GM19467 (cell line): ENCODE measurements around the gene STAT1.

Source experiments
- ATAC-seq: cut with Tn5 transposase; IDR thresholded peaks from one replicate; pipeline ENCODE4 v1.9.1; 2021; ENCODE audit warnings: mild to moderate bottlenecking, moderate library complexity; ENCODE audit not compliant: unreplicated experiment

Gene STAT1

DNA sequence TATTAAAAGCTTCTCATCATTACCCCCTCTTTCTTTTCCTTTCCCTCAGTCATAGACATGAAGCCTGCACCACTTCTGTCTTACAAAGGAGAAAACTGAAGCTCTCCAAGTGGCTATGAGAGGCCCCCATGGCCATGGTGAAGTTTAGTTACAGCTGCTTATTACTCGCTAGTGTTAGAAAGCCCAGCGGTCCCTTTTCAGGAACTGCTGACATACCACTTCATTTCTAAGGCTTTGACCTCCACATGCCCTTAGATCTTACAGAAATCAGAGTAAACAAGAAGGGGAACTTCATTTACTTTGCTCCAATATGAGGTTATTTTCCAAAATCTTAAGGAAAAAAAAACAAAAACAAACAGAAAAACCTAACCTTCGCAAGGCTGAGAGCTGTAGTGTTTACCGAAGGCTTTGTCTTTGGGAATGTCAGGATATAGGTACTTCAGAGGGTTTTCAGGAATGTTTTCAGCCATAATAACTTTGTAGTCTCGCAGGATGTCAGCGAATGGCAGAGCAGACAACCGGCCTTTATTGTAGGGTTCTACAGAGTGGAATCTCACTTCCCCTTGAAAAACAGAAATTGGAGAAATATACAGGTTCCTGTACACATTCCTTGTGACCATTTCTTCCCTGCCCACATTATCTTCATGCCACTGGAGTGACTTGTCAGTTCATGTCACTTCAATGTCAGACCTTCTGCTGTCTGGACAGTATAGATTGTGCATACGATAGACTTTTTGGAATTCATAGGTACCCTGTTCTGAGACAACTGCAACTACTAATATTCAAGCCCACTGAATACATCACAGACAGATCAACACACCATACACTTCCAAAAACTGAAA, 18.8 kb upstream of the STAT1 start:
- no peak for ATAC-seq

DNA sequence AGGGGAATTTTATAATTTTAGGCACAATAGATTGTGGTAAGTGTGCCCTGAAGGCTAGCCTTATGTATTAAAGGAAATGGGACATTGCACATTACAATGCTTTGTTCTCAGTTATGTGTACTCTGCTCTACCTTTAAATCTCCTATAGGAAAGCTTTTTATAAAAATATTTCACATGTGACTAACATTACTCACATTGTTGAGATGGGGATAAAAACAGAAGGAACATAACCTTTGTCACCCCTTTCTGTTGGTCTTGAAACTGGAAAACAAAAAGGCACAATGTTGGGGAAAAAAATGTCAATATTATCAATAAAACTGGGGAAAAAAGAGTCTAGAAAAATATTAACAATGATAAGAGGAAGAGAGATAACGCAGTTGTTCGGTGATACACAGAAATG, 17.3 kb upstream of the STAT1 start:
- no peak for ATAC-seq

GRCh38 chr2:191030521-191031154, 16.7 kb upstream of the STAT1 start:
- ATAC-seq: peak; percentile 88

- ATAC-seq: no peak
Observed at GRCh38 chr2:191029280-191029950, 15.4 kb upstream of the STAT1 start.

GRCh38 chr2:191026377-191026776, 12.4 kb upstream of the STAT1 start:
- ATAC-seq: no peak

GRCh38 chr2:191025135-191025534, 11.2 kb upstream of the STAT1 start:
- ATAC-seq: no peak

GRCh38 chr2:191023235-191023679, 9.3 kb upstream of the STAT1 start:
- ATAC-seq: no peak

DNA sequence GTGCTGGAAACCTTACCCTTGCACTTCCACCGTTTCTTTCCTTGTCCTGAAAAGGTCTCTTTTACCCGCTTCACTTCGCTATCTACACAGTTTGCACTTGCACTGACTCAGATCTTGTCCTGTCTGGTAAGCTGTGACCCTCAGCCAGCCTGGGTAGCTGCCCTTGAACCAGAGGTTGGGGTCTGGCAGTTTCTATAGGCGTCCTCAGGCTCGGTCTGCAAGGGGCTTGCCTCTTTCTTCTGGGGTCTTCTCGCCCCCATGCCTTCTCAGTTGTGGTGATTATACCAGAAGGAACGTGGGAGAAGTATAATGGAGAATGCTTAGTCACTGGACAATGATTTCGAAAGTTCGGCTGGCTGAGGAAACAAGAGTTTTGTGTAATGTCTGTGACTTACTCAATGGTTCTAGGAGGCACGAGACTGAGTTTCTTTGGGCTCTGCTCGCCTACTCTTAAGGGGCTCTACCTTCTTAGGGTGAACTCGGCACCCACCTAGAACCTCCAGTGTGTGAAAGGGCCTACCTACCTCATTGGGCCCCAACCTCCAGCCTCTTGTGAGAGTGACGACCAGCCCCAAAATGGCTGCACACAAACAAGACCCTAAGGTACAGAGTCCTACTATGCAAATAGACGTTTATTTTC, 6.9 kb upstream of the STAT1 start:
- peak; percentile 13 for ATAC-seq

GRCh38 chr2:191020221-191020741, 6.3 kb upstream of the STAT1 start:
- ATAC-seq: peak; percentile 67

- ATAC-seq: no peak
Observed at GRCh38 chr2:191019376-191019775, 5.4 kb upstream of the STAT1 start.

DNA sequence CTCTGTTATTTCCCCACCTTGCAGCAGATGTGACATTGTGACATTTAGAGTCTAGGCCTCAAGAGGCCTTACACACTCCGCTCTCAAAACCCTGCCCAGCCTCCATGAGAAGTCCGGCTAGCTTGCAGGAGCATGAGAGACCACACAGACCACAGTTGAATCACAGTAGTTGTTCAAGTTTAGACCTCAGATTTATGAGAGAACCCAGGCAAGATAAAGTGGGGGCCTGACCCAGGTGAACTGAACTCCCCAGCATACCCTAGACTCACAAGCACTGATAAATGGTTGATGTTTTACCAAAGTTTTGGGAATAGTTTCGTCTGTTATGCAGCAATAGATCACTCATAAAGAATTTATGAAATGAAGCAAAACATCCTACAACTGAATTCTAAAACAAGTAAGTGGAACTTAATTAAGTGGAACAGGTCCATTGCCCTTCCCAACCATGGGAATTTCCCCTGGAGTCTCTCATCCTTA, 4.7 kb upstream of the STAT1 start:
- no peak for ATAC-seq

GRCh38 chr2:191018048-191018447, 4.1 kb upstream of the STAT1 start:
- no peak for ATAC-seq

DNA sequence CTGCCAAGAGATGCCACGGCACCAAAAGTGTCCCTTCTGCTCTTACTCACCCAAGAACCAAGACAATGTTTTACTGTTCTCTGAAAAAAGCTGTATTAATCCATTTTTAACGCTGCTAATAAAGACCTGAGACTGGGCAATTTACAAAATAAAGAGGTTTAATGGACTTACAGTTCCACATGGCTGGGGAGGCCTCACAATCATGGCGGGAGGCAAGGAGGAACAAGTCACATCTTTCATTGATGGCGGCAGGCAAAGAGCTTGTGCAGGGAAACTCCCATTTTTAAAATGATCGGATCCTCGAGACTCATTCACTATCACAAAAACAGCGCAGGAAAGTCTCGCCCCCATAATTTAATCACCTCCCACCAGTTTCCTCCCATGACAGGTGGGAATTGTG, 1.9 kb upstream of the STAT1 start:
- ATAC-seq: no peak

DNA sequence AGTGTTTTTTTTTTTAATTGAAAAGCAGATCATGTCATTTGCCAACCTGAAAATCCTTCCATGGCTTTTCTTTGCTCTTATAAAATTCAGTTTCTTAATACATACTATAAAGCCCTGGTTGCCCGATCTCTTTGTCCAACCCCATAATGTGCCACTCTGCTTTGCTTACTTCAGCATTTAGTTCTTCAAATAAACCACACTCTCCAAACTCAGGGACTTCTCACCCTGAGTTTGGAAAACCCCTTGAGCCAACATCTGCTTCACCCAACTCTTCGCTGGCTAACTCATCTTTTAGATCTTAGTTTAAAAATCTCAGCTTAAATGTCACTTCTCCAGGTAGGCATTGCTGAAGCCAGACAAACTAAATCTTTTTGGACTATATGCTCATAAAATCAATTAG, 1.3 kb upstream of the STAT1 start:
- no peak for ATAC-seq

GRCh38 chr2:191014653-191015020, 666 bp upstream of the STAT1 start:
- no peak for ATAC-seq

GRCh38 chr2:191013682-191013931, 364 bp downstream of the STAT1 start:
- ATAC-seq: no peak

DNA sequence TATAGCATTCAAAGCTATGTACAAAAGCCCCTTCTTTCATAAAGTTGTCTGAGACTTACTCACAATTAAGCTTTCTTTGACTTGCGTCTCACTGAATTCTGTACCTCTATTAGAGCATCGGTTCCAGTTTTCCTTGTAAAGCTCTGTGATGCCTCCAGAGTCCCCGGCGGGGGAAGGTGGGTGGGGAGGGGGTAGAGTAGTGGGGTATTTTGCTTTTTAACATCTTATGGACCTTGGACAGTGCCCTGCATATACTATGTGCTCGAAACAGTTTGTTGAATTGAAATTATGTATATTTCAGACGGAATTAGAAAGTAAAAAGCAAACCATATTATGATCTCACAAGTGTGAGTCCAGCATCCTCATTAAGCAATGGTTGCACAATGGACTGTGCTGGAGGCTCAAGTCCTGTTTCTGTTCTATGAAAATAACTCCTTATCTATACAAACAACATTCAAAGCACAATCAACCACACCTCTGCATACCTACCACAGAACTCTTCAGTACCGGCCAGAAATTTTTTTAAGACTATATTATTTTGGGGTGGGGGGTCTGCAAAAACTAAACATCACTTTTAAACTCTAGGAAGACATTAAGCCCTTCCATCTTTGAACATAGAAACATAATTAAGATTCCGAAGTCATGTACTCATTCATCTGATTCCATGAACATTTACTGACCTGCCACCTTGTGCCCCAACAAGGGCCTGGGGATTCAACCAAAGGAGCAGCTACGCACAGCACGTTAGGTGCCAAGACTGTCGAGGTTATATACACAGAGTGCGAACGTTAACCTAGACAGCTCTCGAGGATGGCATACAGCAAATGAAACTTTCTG, 908 bp downstream of the STAT1 start:
- no peak for ATAC-seq

DNA sequence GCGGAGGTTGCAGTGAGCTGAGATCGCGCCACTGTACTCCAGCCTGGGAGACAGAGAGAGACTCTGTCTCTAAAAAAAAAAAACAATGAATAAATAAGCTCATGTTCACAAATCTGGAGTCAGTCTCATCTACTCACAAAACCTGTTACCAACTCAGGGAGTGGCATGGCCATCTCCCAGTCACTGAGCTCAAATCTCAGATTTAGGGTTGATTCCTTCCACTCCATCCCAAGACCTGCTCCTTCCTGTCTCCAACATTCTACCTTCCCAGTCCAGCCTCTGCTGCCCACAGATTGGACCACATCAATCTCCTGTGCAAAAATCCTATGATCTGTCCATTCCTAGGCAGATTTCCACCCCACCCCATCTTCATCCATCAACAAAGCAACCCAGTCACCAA, 1.6 kb downstream of the STAT1 start:
- no peak for ATAC-seq

GRCh38 chr2:191010887-191011885, 2.8 kb downstream of the STAT1 start:
- no peak for ATAC-seq
